Sigmoid colon (tissue), 7 donors: Measurements from ENCODE around the gene PREB. TPM values are rescaled to one million over a fixed set of nuclear protein-coding genes. Genes with fewer than 3 reads are reported as not detected.

Source experiments
- DNase-seq: peaks from one replicate; pipeline ENCODE4 v3.0.0-alpha.2; 2019
- H3K27ac ChIP-seq, 4 donors: fragments of 200-600 bp; sonication (generic); one replicate each; pipeline ENCODE4 v1.5.1; 2016 to 2019; ENCODE audit warnings: mild to moderate bottlenecking in 1 of 4
- H3K27me3 ChIP-seq, 3 donors: fragments of 200-600 bp; sonication (generic); one replicate each; pipeline ENCODE4 v1.5.1; 2019; ENCODE audit warnings: mild to moderate bottlenecking in 1 of 3
- H3K36me3 ChIP-seq, 4 donors: fragments of 200-600 bp; sonication (generic); one replicate each; pipeline ENCODE4 v1.5.1; 2016 to 2019
- H3K4me1 ChIP-seq, 4 donors: fragments of 200-600 bp; sonication (generic); one replicate each; pipeline ENCODE4 v1.5.1; 2017 to 2019
- H3K4me3 ChIP-seq, 4 donors: fragments of 200-600 bp; sonication (generic); one replicate each; pipeline ENCODE4 v1.5.1; 2017 to 2019; ENCODE audit warnings: mild to moderate bottlenecking in 2 of 4, moderate library complexity in 1 of 4
- H3K9me3 ChIP-seq, 4 donors: fragments of 200-600 bp in 3 of 4; sonication (generic) in 3 of 4; one replicate each; pipeline versions ENCODE4 v1.5.1 to v1.6.1; 2013 to 2019
- CTCF ChIP-seq, 4 experiments: fragments of 450-650 bp in 3 of 4; fragments of 200-600 bp in 1 of 4; IDR thresholded peaks; one replicate each; pipeline ENCODE4 v1.5.1; 2016 to 2019; ENCODE audit warnings: antibody characterized with exemption in 4 of 4, mild to moderate bottlenecking in 3 of 4, moderate library complexity in 2 of 4
- EP300 ChIP-seq, 4 donors: sonication (generic); formaldehyde crosslinking; IDR thresholded peaks; one replicate each; pipeline ENCODE4 v1.6.1; 2017; ENCODE audit warnings: antibody characterized with exemption in 4 of 4
- POLR2A ChIP-seq, 2 donors: fragments of 450-650 bp; IDR thresholded peaks; one replicate each; pipeline ENCODE4 v1.6.1; 2016; ENCODE audit warnings: antibody characterized with exemption in 2 of 2, mild to moderate bottlenecking in 2 of 2, moderate library complexity in 2 of 2
- POLR2AphosphoS5 ChIP-seq, 4 donors: sonication (generic); formaldehyde crosslinking; IDR thresholded peaks; one replicate each; pipeline ENCODE4 v1.6.1; 2017; ENCODE audit warnings: antibody characterized with exemption in 4 of 4
- WGBS, 2 donors: extraction: QIAGEN DNeasy Blood & Tissue Kit; methylation state at CpG; one replicate each; pipeline ENCODE4 v1.1.7; 2013; 5-methylcytosine and 5-hydroxymethylcytosine counted together
- intact Hi-C: fragments of 100-400 bp; cut with DNase I; formaldehyde crosslinking; loops from one replicate; pipeline ENCODE4 v1.15.1; 2023
- polyA plus RNA-seq, 3 donors: library from polyadenylated mRNA; stranded (reverse); fragments of 200-250 nt; gene quantifications; one replicate each; pipeline ENCODE4 v1.2.3, GENCODE V29; 2013
- total RNA-seq, 4 donors: library from RNA; depleted of rRNA; stranded (reverse); fragments of >200 nt; gene quantifications; one replicate each; pipeline ENCODE4 v1.1.0, GENCODE V29; 2016
- donor health status: healthy with polysubstance abuse.
- donor health status: Bipolar disorder and iron deficiency.
- donor health status: healthy.

PREB gene
- total and polyA plus RNA-seq, 7 donors: 28.2 to 58.5 (median 49.3) TPM

GRCh38 chr2:27099334-27099955 is 35.0 kb downstream of the PREB start:
- 94% methylated on average over 19 of the region's 19 CpGs for WGBS, 2 donors
- Histone ChIP-seq H3K4me3 (no peak overlapping the region), H3K4me1 (peaks cover 0 to 12% (median 6%) of the 10 kb centered on the region in 4 donors), H3K9me3 (no peaks in the 10 kb centered on the region), H3K36me3 (no peaks in the 10 kb centered on the region), H3K27me3 (peaks cover 0 to 11% (median 0%) of the 10 kb centered on the region in 3 donors), H3K27ac (no peak overlapping the region)
- intact Hi-C loops: loop anchor here (2.0 kb wide), 1 partner anchor 91 kb away; no protein-coding TSS in a partner anchor
- DNase-seq: no peak
- TF ChIP-seq POLR2AphosphoS5 (IDR thresholded peaks at IDR 0.05) (no peak), POLR2A (IDR thresholded peaks at IDR 0.05) (no peak), CTCF (IDR thresholded peaks at IDR 0.05) (no peak), EP300 (IDR thresholded peaks at IDR 0.05) (no peak)

- no peaks in the 10 kb centered on the region for H3K27me3 ChIP-seq
- peaks cover 0 to 12% (median 6%) of the 10 kb centered on the region in 4 donors for H3K4me1 ChIP-seq
- TF ChIP-seq POLR2A (IDR thresholded peaks at IDR 0.05): no peak
- no peak for TF ChIP-seq CTCF (IDR thresholded peaks at IDR 0.05)
- TF ChIP-seq POLR2AphosphoS5 (IDR thresholded peaks at IDR 0.05): no peak
- no peak for TF ChIP-seq EP300 (IDR thresholded peaks at IDR 0.05)
- WGBS, 2 donors: 94 to 95% methylated on average over 14 of the region's 14 CpGs
- intact Hi-C loops: no loop called here
- DNase-seq: no peak
- no peaks in the 10 kb centered on the region for H3K9me3 ChIP-seq
- no peak overlapping the region for H3K27ac ChIP-seq
- H3K4me3 ChIP-seq: no peak overlapping the region
- no peaks in the 10 kb centered on the region for H3K36me3 ChIP-seq
Observed at GRCh38 chr2:27097341-27097740, 37.1 kb downstream of the PREB start.

GRCh38 chr2:27096748-27097297 is 37.6 kb downstream of the PREB start:
- Histone ChIP-seq H3K27ac (peak overlapping the region in 1 of 4 donors; percentile 25), H3K36me3 (no peaks in the 10 kb centered on the region), H3K4me3 (no peak overlapping the region), H3K27me3 (no peaks in the 10 kb centered on the region), H3K9me3 (no peaks in the 10 kb centered on the region), H3K4me1 (peaks cover 0 to 12% (median 6%) of the 10 kb centered on the region in 4 donors)
- no peak for DNase-seq
- TF ChIP-seq CTCF (IDR thresholded peaks at IDR 0.05) (no peak), POLR2AphosphoS5 (IDR thresholded peaks at IDR 0.05) (no peak), POLR2A (IDR thresholded peaks at IDR 0.05) (no peak), EP300 (IDR thresholded peaks at IDR 0.05) (no peak)
- intact Hi-C loops: no loop called here
- WGBS, 2 donors: 80 to 81% methylated on average over 3 of the region's 3 CpGs

- peak overlapping the region in 1 of 4 donors; percentile 25 for H3K27ac ChIP-seq
- peak overlapping the region; percentile 6 to 44 (median 34) for H3K4me3 ChIP-seq
- H3K27me3 ChIP-seq: no peaks in the 10 kb centered on the region
- WGBS, 2 donors: 36 to 65% methylated on average over 18 of the region's 18 CpGs
- intact Hi-C loops: no loop called here
- no peaks in the 10 kb centered on the region for H3K36me3 ChIP-seq
- H3K9me3 ChIP-seq: no peaks in the 10 kb centered on the region
- TF ChIP-seq POLR2AphosphoS5 (IDR thresholded peaks at IDR 0.05) (peak in 1 of 4 donors; percentile 22), POLR2A (IDR thresholded peaks at IDR 0.05) (no peak)
- peaks cover 0 to 12% (median 6%) of the 10 kb centered on the region in 4 donors for H3K4me1 ChIP-seq
- no peak for DNase-seq
Observed at GRCh38 chr2:27095745-27096651, 38.4 kb downstream of the PREB start.

GRCh38 chr2:27095427-27095744 is 39.0 kb downstream of the PREB start:
- intact Hi-C loops: no loop called here
- no peaks in the 10 kb centered on the region for H3K9me3 ChIP-seq
- whole genome bisulfite sequencing, 2 donors: 95 to 96% methylated on average over 2 of the region's 2 CpGs

More at GRCh38 chr2:27095427-27095744, 39.0 kb downstream of the PREB start:
- TF ChIP-seq EP300 (IDR thresholded peaks at IDR 0.05) (no peak), CTCF (IDR thresholded peaks at IDR 0.05) (no peak), POLR2AphosphoS5 (IDR thresholded peaks at IDR 0.05) (no peak), POLR2A (IDR thresholded peaks at IDR 0.05) (no peak)
- no peak for DNase-seq
- Histone ChIP-seq H3K27ac (no peak overlapping the region), H3K27me3 (no peaks in the 10 kb centered on the region), H3K4me1 (peaks cover 0 to 12% (median 6%) of the 10 kb centered on the region in 4 donors), H3K36me3 (no peaks in the 10 kb centered on the region), H3K4me3 (no peak overlapping the region)
